ENCODE measurements around the gene CCER1.

The CCER1 gene

GRCh38 chr12:90916516-90916915 lies 38.5 kb downstream of the CCER1 start:
- DNase-seq = no peak

GRCh38 chr12:90915353-90915752 lies 39.6 kb downstream of the CCER1 start:
- DNase-seq = no peak

GRCh38 chr12:90910958-90911357 lies 44.0 kb downstream of the CCER1 start:
- no peak for DNase-seq

- no peak for DNase-seq
Observed at GRCh38 chr12:90909069-90909770, 45.8 kb downstream of the CCER1 start.

GRCh38 chr12:90908465-90908864 lies 46.5 kb downstream of the CCER1 start:
- no peak for DNase-seq

- DNase-seq = no peak
Observed at GRCh38 chr12:90905691-90906370, 49.1 kb downstream of the CCER1 start.

GRCh38 chr12:90902596-90902995 lies 52.4 kb downstream of the CCER1 start:
- DNase-seq = no peak

All from activated CD4-positive, CD25-positive, alpha-beta regulatory T cell (primary cell).